Measurements from ENCODE around the gene TUBA8.
"Not testable (repeated sequence)": the region's sequence is repeated elsewhere in the genome, so short reads cannot be mapped to it uniquely, and the experiment has no call there.

Gene TUBA8

DNA sequence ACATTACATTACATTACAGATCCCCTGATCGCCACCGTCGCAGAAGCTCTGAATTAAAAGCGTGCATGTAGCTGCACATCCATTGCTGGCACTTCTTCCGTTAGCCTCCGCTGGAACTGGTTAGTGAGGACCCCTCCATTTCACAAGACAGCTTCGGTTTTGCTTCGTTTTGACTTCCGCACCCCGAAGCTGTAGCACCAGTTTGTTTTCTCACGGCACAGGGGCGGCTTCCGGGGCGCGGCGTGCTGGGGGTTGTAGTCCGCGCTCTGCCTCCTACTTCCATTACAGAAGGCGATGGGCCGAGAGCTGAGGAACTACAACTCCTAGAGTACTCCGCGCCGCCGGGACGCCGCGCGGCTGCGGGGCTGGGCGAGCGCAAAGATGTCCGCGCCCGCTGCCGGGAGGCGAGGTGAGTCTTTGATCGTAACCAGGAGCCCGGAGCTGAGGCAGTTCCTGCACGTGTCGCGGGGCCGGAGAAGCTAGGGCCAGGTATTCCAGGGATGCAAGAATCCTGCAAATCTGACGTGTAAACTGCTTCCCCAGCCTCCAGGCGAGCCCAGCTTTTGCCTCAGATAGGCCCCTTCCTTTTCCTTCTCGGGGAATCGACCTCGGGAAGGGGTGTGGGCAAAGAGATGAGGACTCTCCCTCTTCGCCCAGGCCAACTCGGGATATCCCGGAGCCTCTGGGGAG lies 32.8 kb upstream of the TUBA8 start, which contains the start of gene PEX26:
TSS of gene PEX26 (plus strand) at position 352 of the 690 bp plus-strand sequence. CDS start 387 bp downstream, outside the sequence.
- DNase-seq, result peak; percentile 87

DNA sequence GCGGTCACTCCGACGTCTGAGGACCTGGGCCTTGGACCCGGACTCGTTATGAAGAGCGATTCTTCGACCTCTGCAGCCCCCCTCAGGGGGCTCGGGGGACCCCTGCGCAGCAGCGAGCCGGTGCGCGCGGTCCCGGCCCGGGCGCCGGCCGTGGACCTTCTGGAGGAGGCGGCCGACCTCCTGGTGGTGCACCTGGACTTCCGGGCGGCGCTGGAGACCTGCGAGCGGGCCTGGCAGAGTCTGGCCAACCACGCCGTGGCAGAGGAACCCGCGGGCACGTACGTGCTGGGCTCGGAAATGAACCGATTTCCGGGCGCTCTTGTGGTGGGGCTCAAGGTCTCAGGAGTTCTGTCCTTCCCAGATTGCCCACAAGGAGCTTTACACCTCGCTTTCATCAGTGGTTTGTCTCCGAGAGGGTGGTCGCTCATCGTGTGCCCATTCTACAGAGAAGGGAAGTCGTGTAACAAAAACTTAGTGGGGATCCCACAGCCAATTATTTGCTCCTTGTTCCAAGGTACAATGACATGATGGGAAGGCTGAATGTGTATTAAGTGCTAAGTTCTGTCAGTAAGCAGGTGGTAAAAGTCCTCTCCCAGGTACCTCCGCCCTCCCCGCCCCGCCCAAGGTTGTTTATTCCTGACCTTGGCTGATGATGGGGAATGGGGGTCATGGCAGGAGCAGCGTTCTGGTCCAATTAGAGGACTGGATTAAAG lies 32.1 kb upstream of the TUBA8 start:
- no peak for DNase-seq

DNA sequence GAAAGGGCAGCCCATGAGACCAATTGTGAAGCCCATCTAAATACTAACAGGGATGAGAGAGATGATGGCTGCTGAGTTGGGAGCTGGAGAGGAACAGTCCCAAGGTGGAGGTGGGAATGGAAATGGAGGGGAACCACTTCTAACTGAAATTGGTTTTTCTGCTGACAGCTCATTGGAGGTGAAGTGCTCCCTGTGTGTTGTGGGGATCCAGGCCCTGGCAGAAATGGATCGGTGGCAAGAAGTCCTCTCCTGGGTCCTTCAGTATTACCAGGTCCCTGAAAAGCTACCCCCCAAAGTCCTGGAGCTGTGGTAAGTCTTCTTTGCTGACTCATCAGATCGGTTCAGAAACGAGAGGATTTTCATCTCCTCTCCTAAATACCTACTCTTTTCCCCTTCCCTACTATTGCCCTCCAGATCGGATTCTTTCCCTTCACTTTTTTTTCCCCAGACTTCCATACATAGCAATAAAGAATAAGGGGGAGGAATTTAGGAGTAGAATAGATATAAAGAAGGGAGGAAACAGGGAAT lies 30.8 kb upstream of the TUBA8 start:
- DNase-seq, result no peak

DNA sequence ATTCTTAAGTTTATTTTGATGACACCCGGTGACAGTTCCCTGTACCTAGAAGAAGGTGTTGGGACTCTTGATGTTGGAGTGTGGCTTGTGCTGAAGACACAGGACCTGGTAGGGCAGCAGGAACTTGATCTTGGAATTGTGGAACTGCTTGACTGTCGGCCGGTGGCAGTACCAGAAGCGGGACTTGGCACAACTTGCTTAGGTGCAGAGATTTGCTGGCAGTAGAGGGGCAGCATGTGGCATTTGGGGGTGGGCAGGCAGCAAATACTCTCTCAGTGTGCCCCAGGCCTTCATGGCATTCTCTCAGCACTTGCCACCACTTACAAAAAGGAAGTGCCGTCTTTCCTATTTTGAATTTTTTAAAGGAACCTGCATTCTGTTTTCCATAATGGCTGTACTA lies 29.2 kb upstream of the TUBA8 start:
- DNase-seq, result no peak

DNA sequence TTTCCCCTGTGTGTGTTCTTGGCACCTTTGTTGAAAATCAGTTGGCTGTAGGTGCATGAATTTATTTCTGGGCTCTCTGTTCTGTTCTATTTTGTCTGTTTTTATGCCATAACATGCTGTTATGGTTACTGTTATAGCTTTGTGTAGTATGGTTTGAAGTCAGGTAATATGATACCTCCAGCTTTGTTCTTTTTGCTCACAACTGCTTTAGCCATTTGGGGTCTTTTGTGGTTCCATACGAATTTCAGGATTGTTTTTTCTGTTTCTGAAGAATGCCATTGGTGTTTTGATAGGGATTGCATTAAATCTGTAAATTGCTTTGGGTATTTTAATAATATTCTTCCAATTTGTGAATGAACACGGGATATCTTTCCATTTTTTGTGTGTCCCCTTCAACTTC lies 28.1 kb upstream of the TUBA8 start:
- DNase-seq, result no peak

GRCh38 chr22:18083406-18083805 lies 27.2 kb upstream of the TUBA8 start:
- no peak for DNase-seq

DNA sequence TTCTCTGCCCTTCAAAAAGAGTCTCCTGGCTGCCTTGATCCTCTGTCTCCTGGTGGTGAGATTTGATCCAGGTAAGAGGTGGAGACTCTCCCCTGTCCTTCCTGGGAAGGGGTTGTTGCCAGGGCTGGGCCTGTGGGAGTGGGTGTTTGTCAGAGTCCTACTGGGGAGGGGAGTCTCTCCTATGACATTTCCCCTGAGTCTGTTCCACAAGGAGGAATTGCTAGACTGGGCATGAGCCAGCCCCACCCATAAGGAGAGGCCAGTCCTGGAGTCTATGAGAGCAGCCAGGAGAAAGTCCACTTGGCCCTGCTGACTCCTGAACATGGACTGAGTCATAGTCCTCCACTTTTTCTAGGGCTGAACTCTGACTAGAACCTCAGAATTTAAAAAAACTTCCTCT lies 25.4 kb upstream of the TUBA8 start:
- DNase-seq, result no peak

- no peak for DNase-seq
Observed at GRCh38 chr22:18087350-18087855, 23.2 kb upstream of the TUBA8 start.

- no peak for DNase-seq
Observed at GRCh38 chr22:18088825-18089568, 21.6 kb upstream of the TUBA8 start.

GRCh38 chr22:18090286-18090685 lies 20.3 kb upstream of the TUBA8 start:
- no peak for DNase-seq

DNA sequence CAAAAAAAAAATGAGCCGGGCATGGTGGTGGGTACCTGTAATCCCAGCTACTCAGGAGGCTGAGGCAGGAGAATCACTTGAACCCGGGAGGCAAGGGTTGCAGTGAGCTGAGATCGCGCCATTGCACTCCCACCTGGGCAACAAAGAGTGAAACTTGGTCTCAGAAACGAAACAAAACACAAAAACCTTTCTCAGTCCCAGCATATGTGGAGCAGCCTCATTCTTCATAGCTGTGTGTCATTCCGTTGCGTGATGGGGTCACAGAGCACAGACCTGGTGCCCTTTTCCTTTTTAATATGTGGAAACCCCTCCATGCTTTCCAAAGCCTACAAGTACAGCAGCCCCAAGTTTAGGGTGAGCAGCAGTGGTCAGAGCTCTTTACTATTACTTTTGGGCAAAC lies 19.1 kb upstream of the TUBA8 start:
- no peak for DNase-seq

DNA sequence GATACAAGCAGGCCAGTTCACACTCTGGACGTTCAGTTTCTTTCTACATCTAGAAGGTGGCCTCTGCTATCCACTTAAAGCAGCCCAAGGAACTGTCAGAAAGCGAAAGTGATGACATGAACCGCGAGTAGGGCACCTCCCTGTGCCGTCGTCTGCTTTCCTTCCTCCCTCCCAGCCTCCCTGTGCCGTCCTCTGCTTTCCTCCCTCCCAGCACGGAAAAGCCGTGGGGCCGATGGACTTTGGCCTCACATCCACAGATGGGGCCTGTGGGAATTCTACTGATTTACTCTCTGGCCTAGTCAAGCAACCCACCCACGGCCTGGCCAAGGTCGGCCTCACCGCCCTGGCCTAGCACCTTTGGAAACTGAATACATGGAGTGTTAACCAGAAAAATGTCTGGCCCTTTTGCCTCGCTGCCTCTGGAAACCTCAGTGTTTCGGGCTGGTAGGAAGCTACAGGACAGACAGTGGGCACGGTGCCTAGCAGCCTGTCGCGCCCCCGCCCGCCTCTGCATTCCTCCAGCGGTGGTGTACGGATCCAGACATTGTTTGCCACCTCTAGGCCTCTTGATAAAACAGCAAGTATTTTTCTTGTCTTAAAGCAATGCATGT lies 18.6 kb upstream of the TUBA8 start:
- DNase-seq, result no peak

DNA sequence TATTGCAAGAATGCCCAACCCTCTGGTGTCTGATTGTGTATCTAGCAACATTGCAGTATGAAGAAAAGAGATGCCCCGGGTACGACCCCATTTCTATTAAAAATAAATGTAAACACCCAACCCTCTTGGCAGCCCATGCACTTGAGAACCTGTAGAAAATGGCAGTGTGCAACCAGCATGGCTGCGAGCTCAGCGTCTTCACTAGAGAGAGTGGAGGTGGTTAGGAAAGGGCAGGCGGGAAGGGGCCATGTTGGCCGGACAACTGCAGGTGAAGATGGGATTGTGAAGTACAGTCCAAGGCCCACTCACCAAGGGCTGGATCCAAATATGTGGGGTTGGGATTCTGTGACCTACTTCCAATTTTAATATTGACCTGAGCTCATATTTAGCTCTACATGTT lies 16.9 kb upstream of the TUBA8 start:
- no peak for DNase-seq

- no peak for DNase-seq
Observed at GRCh38 chr22:18095101-18095805, 15.4 kb upstream of the TUBA8 start.

DNA sequence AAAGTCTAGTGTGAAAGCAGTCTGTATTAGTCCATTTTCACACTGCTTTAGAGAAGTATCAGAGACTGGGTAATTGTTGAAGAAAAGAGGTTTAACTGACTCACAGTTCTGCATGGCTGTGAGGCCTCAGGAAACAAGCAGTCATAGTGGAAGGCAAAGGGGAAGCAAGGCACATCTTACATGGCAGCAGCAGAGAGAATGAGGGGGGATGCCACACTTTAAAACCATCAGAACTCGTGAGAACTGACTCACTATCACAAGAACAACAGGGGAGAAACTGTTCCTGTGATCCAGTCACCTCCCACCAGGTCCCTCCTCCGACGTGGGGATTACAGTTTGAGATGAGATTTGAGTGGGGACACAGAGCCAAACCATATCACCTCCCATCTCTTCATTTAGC lies 13.8 kb upstream of the TUBA8 start:
- no peak for DNase-seq

DNA sequence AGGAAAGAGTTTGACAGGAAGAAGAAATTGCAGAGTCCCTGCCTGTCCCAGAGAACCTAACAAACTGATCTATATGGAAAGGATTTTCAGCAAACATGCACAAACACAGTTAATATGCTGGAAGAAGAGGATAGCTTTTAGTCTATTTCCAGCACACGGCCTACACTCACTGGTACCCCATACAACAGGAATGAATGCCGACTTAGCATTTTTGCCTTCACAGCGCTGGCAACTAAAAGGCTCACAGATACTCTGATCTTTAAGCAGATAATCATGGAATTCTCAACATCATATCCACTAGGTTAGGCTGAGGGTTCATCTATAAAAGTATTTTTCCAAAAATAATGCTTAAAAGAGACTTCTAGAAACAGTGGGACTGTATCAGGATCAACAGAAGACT lies 9.8 kb upstream of the TUBA8 start:
- no peak for DNase-seq

- DNase-seq, result no peak
Observed at GRCh38 chr22:18101536-18101935, 9.1 kb upstream of the TUBA8 start.

DNA sequence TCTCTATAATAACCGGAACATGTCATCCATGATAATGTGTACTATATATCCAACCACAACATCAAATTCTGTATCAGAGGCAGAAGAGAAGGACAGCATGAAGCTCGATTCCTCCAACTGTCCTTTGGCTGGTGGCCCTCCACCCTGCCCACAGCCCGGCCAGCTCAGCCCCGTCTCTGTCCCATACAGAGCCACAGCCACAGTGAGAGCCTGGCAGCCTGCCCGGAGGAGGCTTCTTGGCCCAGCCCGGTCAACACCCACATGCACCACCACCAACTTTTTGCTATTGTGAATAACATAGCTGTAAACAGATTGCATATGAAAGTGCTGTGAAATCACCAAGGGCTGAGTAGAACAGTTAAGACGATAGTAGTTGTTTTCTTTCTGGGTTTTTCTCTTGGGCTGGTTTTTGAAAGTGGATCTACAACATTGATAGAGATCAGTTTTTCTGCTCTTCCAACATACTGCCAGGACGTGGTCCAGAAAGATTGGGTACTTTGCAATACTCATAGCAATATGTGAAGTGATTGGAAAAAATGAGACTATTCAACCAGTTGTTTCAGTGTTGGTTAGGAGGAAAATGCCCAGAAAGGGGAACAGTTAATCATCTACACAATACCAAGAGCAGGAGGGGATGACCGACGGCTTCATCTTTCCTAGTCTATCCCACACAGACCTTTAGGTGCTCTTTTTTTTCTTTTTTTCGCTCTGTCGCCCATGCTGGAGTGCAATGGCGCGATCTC lies 6.9 kb upstream of the TUBA8 start:
- no peak for DNase-seq

DNA sequence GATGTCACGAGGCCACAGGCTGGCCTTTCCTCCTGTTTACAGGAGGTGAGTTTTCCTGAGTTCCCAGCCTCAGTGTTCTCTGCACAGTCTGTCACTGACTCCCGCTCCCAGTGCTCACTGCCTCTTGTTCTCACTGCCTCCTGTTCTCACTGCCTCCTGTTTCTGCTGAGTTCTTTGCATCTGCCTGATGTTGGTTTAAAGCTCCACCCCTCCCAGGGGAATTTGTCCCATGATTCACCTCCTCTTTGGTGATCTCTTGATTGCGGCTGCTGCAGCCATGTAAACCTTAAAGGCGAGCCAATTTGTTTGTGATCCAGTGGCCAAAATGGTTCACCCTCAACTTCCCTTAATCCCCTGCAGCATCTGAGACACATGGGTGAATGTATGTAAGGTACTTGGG lies 6.0 kb upstream of the TUBA8 start:
- DNase-seq, result no peak

DNA sequence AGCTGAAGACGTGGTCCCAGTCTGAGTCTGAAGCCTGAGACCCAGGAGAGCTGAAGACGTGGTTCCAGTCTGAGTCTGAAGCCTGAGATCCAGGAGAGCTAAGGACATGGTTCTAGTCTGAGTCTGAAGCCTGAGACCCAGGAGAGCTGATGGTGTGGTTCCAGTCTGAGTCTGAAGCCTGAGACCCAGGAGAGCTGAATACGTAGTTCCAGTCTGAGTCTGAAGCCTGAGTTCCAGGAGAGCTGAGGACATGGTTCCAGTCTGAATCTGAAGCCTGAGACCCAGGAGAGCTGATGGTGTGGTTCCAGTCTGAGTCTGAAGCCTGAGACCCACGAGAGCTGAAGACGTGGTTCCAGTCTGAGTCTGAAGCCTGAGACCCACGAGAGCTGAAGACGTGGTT lies 4.6 kb upstream of the TUBA8 start:
- DNase-seq, result not testable (repeated sequence)

DNA sequence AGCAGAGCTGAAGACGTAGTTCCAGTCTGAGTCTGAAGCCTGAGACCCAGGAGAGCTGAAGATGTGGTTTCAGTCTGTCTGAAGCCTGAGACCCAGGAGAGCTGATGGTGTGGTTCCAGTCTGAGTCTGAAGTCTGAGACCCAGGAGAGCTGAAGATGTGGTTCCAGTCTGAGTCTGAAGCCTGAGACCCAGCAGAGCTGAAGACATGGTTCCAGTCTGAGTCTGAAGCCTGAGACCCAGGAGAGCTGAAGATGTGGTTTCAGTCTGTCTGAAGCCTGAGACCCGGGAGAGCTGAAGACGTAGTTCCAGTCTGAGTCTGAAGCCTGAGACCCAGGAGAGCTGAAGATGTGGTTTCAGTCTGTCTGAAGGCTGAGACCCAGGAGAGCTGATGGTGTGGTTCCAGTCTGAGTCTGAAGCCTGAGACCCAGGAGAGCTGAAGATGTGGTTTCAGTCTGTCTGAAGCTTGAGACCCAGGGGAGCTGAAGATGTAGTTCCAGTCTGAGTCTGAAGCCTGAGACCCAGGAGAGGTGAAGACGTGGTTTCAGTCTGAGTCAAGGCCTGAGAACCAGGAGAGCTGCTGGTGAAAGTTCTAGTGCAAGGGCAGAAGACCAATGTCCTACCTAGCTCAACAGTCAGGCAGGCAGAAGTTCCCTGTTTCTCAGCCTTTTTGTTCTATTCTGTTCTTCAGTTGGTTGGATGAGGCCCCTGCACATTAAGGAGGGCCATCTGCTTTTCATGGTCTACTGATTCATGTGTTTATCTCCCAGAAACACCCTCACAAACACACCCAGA lies 3.9 kb upstream of the TUBA8 start:
- not testable (repeated sequence) for DNase-seq
